Fibroblast of lung (primary cell): ENCODE data around the gene PPP1R12C. TPM values are rescaled to one million over a fixed set of nuclear protein-coding genes. Genes with fewer than 3 reads are reported as not detected.

ENCODE experiments used
- DNase-seq, 2 donors: peaks; one replicate each; pipeline versions ENCODE4 v3.0.0 to v3.0.0-alpha.2; 2010; ENCODE audit warnings: low read depth in 2 of 2
- H2AFZ ChIP-seq: 2 replicates; pipeline ENCODE4 v1.5.1; 2012; ENCODE audit warnings: low read length, control low read depth, inconsistent platforms
- H3K27ac ChIP-seq: 2 replicates; pipeline ENCODE4 v1.5.1; 2011; ENCODE audit warnings: low read length, control low read depth; ENCODE audit not compliant: insufficient read depth
- H3K27me3 ChIP-seq: 2 replicates; pipeline ENCODE4 v1.5.1; 2011; ENCODE audit warnings: mild to moderate bottlenecking, low read length; ENCODE audit not compliant: control insufficient read depth, insufficient read depth
- H3K36me3 ChIP-seq: 2 replicates; pipeline ENCODE4 v1.5.1; 2011; ENCODE audit warnings: low read length; ENCODE audit not compliant: control insufficient read depth, insufficient read depth
- H3K4me1 ChIP-seq: 2 replicates; pipeline ENCODE4 v1.5.1; 2011; ENCODE audit warnings: low read length; ENCODE audit not compliant: control insufficient read depth, insufficient read depth; ENCODE audit errors: extremely low read depth
- H3K4me2 ChIP-seq: 2 replicates; pipeline ENCODE4 v1.5.1; 2011; ENCODE audit warnings: low read length, control low read depth; ENCODE audit not compliant: insufficient read depth; ENCODE audit errors: extremely low read depth
- H3K4me3 ChIP-seq, 4 experiments: fragments of 200-600 bp in 1 of 4; sonication (generic) in 1 of 4; replicated peaks in 1 of 4; 2 replicates each; pipeline ENCODE4 v1.5.1; 2011 to 2016; ENCODE audit warnings: low read length in 4 of 4, low read depth in 3 of 4, mild to moderate bottlenecking in 3 of 4, control low read depth in 2 of 4, inconsistent platforms in 1 of 4, mixed read lengths in 1 of 4; ENCODE audit not compliant: insufficient read depth in 1 of 4; ENCODE audit errors: control extremely low read depth in 1 of 4
- H3K79me2 ChIP-seq: 2 replicates; pipeline ENCODE4 v1.5.1; 2012; ENCODE audit warnings: mild to moderate bottlenecking, low read length, inconsistent platforms; ENCODE audit not compliant: control insufficient read depth, insufficient read depth
- H3K9ac ChIP-seq: 2 replicates; pipeline ENCODE4 v1.5.1; 2011; ENCODE audit warnings: mild to moderate bottlenecking, low read length, control low read depth; ENCODE audit not compliant: insufficient read depth
- H3K9me3 ChIP-seq: 2 replicates; pipeline ENCODE4 v1.5.1; 2012; ENCODE audit warnings: low read depth, low read length; ENCODE audit not compliant: control insufficient read depth, insufficient read depth
- H4K20me1 ChIP-seq: 2 replicates; pipeline ENCODE4 v1.5.1; 2011; ENCODE audit warnings: low read length; ENCODE audit not compliant: control insufficient read depth, insufficient read depth; ENCODE audit errors: extremely low read depth
- EZH2 ChIP-seq: IDR thresholded peaks from 2 replicates; pipeline ENCODE4 v1.5.1; 2012; ENCODE audit warnings: low read length, control low read depth, mild to moderate bottlenecking; ENCODE audit errors: missing control alignments
- polyA plus RNA-seq, 2 donors: library from polyadenylated mRNA; depleted of rRNA in 1 of 2; stranded (reverse) in 1 of 2; unstranded in 1 of 2; fragments of >200 nt; gene quantifications; 2 replicates each; pipeline ENCODE4 v1.2.1, GENCODE V29; 2011 to 2012; ENCODE audit warnings: missing spikeins in 1 of 2
- total RNA-seq: library from RNA; depleted of rRNA; stranded (reverse); fragments of >200 nt; gene quantifications from 2 replicates; pipeline ENCODE4 v1.2.1, GENCODE V29; 2014
- TF ChIP-seq, protein P1 (sequence below), 2 donors: IDR thresholded peaks in 1 of 2; conservative IDR thresholded peaks in 1 of 2; 1 replicate in 1 of 2; 2 replicates in 1 of 2; pipeline ENCODE4 v1.5.1; 2011 to 2012; ENCODE audit warnings: low read length in 2 of 2, control low read depth in 1 of 2, inconsistent platforms in 1 of 2, low read depth in 1 of 2, mild to moderate bottlenecking in 1 of 2

PPP1R12C gene
- total and polyA plus RNA-seq, 2 donors (not counting 1 experiment from before 2014, with no cell fraction given), result 26.0 to 32.9 TPM

DNA sequence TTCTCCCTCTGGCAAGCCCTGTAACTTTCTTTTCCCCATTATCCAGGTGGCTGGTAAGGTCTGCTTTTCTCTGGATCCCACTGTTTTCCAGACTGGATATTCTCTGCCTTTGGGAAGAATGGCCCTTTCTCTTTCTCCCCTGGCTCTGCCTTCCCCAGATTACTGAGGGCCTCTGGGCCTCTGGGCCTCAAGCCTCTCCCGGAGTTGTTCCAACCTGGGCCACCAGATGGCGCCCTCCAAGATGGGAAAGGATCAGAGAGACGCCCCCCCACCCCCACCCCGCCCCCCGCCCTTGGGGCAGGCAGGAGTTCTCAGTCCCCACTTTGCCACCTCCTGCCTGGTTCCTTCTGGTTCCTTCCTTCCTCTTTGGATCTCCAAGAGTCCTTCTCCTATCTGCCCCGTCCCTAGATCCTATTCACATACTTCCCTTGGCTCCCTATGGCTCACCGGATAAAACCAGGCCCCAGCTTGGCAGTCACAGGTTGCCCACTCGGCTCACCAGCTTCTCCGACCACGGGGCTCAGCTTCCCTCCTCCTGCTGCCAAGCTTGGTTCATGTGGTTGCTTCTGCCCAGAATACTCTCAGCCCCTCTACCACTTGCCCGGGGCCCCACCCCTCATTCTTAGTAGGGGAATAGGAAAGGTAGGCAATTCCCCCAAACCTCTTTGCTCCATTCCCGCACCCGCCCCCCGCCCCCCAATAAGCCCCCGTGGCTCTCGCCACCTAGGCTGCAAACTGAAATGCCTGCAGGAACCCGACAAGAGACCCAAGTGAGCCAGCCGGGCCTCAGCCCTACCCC, 28.7 kb downstream of the PPP1R12C start:
- TF ChIP-seq, protein P1, sequence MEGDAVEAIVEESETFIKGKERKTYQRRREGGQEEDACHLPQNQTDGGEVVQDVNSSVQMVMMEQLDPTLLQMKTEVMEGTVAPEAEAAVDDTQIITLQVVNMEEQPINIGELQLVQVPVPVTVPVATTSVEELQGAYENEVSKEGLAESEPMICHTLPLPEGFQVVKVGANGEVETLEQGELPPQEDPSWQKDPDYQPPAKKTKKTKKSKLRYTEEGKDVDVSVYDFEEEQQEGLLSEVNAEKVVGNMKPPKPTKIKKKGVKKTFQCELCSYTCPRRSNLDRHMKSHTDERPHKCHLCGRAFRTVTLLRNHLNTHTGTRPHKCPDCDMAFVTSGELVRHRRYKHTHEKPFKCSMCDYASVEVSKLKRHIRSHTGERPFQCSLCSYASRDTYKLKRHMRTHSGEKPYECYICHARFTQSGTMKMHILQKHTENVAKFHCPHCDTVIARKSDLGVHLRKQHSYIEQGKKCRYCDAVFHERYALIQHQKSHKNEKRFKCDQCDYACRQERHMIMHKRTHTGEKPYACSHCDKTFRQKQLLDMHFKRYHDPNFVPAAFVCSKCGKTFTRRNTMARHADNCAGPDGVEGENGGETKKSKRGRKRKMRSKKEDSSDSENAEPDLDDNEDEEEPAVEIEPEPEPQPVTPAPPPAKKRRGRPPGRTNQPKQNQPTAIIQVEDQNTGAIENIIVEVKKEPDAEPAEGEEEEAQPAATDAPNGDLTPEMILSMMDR (conservative IDR thresholded peaks at IDR 0.05 in 1 of 2, IDR thresholded peaks at IDR 0.05 in 1 of 2; ENCODE audit: low read depth in 1 of 2, low read length in 2 of 2), result peak; percentile 44 to 64
- no peak for TF ChIP-seq EZH2
- Histone ChIP-seq H3K4me1 (peaks cover 9% of the 10 kb centered on the region), H3K4me2 (no peak overlapping the region), H2AFZ (no peak overlapping the region), H3K9ac (peak overlapping the region; percentile 13), H3K79me2 (no peaks in the 10 kb centered on the region), H4K20me1 (peaks cover 2% of the 10 kb centered on the region), H3K4me3 (no peak overlapping the region), H3K36me3 (peaks cover 16% of the 10 kb centered on the region), H3K9me3 (no peaks in the 10 kb centered on the region), H3K27ac (no peak overlapping the region), H3K27me3 (peaks cover 18% of the 10 kb centered on the region)
- peak; percentile 32 to 61 for DNase-seq

DNA sequence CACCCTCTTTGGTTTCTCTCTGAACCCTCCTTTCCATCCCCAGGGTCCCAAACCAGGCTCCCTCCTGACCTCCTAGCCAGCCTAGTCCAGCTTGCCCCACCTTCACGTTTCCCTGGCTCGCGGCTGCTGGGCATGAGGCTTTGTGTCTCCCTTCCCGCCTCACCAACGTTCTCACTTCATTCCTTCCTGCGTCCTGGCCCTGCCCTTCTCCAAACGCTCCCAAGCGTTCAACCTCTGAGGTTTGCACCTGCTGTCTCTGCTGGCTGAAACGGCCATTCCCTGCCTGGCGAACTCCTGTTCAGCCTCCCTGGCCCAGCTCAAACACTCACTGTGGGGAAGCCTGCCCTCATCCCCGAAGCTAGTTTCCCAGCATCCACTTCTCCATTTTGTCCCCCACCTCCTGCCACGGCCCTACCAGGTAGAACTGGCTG, 29.4 kb downstream of the PPP1R12C start:
- Histone ChIP-seq H3K27me3 (peaks cover 20% of the 10 kb centered on the region), H3K9me3 (no peaks in the 10 kb centered on the region), H3K9ac (no peak overlapping the region), H4K20me1 (peaks cover 2% of the 10 kb centered on the region), H3K36me3 (peaks cover 16% of the 10 kb centered on the region), H3K4me1 (peaks cover 9% of the 10 kb centered on the region), H3K4me3 (peak overlapping the region in 1 of 4 experiments; percentile 62), H2AFZ (no peak overlapping the region), H3K79me2 (no peaks in the 10 kb centered on the region), H3K27ac (peak overlapping the region; percentile 1), H3K4me2 (peak overlapping the region; percentile 73)
- TF ChIP-seq EZH2, result no peak
- TF ChIP-seq, protein P1 (conservative IDR thresholded peaks at IDR 0.05 in 1 of 2, IDR thresholded peaks at IDR 0.05 in 1 of 2; ENCODE audit: low read depth in 1 of 2, low read length in 2 of 2), result no peak
- no peak for DNase-seq

DNA sequence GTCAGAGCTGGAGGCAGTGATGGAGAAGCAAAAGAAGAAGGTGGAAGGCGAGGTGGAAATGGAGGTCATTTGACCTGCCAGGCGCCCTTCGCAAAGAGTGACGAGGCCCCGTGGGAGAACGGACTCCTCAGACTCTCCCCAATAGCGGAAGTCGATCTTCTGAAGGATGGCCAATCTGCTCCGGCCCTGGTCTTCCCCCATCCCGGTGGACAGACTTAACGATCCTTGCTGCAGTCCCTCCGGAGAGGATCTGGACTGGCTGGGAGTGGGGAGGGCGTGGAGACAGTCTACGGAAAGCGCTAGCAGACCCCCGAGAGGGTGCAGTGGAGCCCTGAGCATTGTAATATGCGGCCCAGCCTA, 29.9 kb downstream of the PPP1R12C start:
- H3K9ac ChIP-seq, result no peak overlapping the region
- H3K27ac ChIP-seq, result no peak overlapping the region
- TF ChIP-seq EZH2, result no peak
- TF ChIP-seq, protein P1 (conservative IDR thresholded peaks at IDR 0.05 in 1 of 2, IDR thresholded peaks at IDR 0.05 in 1 of 2; ENCODE audit: low read depth in 1 of 2, low read length in 2 of 2), result no peak
- DNase-seq, result peak; percentile 16 to 19
- H3K4me2 ChIP-seq, result peak overlapping the region; percentile 73
- H3K4me1 ChIP-seq, result peaks cover 9% of the 10 kb centered on the region
- no peaks in the 10 kb centered on the region for H3K9me3 ChIP-seq
- H3K36me3 ChIP-seq, result peaks cover 14% of the 10 kb centered on the region
- H3K27me3 ChIP-seq, result peaks cover 23% of the 10 kb centered on the region
- H3K4me3 ChIP-seq, result peak overlapping the region; percentile 53 to 62 (median 59)
- no peaks in the 10 kb centered on the region for H3K79me2 ChIP-seq
- no peak overlapping the region for H2AFZ ChIP-seq
- H4K20me1 ChIP-seq, result peaks cover 2% of the 10 kb centered on the region
